ENCODE results near the gene ADAMTSL5.
"Not testable (repeated sequence)": the region's sequence is repeated elsewhere in the genome, so short reads cannot be mapped to it uniquely, and the experiment has no call there.

The ADAMTSL5 gene

DNA sequence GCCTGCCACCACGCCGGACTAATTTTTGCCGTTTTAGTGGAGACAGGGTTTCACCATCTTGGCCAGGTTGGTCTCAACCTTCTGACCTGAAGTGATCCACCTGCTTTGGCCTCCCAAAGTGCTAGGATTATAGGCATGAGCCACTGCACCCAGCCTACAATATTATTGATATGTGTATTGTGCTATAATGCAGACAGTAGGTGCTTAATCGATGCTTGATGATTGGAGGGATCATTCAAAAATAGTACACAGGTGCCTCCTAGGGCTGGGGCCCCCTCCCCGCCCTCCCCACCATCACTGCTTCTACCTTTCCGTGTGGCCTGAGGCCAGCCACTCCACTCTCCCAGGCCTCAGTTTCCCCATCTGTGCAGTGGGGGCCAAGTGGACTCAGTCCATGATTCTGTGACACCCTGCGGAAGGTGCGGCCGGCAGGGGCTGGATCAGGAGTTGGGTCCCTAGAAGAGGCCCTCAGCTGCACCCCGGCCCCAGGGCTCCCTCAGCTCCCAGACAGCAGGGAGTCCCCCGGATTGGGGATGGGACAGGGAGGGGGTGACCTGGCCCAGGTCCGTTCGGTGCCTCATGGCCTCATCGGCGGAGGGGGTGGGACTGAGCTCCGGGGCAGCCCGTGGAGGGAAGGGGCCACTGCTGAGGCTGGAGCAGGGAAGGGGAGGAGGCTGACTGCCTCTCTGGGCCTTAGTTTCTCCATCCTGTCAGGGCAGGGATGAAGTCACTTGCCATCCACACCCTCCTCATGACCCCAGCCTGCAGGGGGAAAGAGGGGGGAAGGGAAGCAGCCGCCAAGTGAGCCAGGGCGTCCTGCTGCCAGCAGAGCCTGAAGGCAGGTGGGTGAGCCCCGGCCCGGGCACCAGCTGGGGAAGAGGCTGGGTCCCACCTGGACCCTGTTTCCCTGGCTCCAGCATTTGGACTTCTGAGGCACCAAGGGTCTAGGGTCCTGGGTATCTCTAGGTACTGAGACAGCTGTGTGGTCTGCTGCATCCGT lies 1.2 kb downstream of the ADAMTSL5 start:
- no peak for DNase-seq (ENCODE audit: low read depth)

DNA sequence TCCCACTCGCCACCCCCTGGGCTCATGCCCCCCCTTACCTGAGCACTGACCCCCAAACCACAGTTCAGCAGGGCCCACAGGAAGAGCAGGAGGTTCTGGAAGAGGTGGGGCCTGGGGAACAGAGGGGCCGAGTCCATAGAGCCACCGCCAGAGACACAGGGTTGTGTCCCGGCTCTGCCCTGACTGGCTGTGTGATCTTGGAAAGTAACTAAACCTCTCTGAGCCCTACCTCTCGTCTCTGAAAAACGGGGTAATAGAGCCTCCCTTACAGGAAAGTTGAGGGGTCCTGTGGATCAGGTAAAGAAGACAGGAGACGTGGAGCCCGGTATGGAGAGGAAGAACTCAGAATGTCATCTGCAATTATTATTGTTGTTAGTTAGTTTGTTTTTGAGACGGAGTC lies 2.0 kb downstream of the ADAMTSL5 start:
- DNase-seq (ENCODE audit: low read depth), result no peak

DNA sequence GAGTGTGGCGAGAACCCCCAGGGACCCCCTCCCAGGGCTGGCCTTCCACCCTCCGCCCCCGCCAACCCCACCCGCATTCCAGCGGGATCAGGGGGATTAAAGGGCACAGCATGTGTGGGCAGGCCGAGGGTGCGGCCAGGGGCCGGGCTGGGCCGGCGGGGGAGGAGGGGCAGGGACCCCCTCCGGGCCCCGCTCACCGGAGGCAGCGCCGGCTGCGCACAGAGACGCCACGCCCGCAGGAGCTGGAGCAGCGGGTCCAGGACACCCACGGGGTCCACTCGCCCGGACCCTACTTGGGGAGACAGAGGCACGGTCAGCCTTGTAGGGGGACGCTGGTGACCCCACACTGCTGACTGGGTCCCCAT lies 2.4 kb downstream of the ADAMTSL5 start:
- DNase-seq (ENCODE audit: low read depth), result no peak

DNA sequence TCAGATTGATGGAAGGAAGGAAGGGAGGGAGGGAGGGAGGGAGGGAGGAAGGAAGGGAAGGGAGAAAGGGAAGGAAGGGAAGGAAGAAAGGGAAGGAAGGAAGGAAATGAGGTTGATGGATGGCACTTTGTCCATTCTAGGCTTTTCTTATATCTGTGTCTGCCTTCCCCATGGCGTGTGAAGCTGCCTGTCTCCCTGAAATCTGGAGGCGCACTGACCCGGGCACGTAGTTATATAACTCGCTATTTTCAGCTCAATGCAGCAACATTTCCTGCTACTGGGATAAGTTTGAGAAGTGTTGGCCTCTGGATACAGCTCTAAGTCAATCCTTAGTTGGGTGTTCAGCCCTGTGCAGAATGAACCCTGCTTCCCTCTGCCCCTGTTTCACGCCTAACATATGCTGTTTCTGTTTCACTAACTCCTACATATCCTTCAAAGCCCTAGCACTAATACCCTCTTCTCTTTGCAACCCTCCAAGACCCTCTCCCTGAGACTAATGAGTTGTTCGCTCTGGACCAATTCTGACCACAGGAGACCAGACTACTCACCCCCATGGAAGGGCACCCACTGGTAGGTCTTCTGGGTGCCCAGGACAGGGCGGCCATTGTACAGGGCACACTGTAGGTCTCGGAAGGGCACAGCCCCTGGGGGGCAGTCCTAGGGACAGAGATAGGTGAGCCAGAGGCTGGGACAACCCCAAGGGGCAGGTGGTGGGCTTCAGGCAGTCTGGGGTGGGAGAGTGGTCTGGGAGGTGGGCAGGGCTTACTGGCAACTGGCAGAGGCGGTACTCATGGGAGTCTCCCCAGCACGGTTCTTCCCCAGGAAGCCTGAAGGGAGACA lies 3.0 kb downstream of the ADAMTSL5 start:
- no peak for DNase-seq (ENCODE audit: low read depth)

DNA sequence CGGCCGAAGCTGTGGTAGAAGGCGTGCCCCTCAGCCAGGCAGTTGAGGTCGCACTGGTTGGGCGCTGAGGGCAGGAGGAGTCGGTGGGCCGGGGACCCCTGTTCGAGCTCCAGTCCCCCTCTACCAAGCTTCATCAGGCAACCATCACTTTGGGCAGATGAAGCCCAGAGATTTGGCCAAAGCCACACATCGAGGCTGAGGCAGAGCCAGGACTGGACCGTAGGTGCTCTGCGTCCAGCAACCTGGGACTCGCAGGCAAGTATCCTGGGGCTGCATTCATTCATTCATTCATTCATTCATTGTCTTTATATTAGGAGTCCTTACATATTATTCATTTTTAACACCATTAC lies 4.3 kb downstream of the ADAMTSL5 start:
- no peak for DNase-seq (ENCODE audit: low read depth)

DNA sequence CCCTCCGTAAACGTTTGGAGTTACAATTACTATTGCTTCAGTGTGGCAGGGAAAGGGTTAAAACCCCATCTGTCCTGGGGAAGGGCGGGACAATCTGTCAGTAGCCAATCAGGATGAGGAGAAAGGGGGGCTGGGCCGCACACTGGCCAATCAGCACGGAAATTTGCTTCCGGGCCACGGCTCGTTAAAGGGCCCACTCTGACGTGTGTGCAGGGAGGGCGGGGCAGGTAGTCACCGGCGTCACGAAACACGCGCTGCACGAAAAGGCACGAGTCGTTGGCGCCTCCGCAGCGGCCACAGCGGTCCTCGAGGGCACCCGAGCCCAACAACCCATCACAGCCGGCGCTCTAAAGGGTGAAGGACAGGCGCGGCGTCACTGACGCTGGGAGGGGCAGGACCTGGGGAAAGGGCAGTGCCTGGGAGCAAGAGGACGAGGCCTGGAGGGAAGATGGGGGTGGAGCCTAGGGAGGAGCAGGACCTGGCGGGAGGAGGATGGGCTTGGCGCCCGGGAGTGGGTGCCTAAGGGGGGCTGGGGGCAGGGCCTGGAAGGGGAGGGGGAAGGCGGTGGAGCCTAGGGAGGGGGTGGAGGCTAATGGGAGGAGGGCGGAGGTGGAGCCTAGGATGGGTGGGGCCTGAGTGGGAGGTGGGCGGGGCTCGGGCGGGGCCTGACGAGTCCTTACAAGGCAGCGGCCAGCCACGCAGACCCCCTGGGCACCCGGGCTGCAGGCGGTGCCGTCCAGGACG lies 4.9 kb downstream of the ADAMTSL5 start:
- peak; percentile 79 for DNase-seq (ENCODE audit: low read depth)

DNA sequence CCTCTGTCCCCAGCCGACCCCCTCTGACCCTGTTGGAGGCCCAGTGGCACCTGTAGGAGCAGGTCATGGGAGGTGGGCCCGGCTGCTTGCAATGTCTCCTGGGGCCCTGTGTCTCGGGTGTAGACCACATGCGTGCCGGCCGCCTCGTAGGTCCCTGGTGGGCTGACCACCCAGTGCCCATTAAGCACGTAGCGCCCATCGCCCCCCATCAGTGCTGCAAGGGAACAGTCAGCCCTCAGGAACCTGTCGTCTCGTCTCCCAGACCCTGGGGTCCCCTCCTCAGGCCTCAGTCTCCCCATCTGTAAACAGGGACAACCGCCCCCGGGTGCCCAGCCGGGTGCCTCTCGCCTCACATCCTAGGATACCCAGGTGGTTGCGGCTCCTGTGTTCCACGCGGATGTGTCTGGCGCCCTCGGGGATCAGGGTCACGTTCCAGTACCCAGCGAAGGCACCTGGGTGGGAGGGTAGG lies 5.6 kb downstream of the ADAMTSL5 start:
- no peak for DNase-seq (ENCODE audit: low read depth)

DNA sequence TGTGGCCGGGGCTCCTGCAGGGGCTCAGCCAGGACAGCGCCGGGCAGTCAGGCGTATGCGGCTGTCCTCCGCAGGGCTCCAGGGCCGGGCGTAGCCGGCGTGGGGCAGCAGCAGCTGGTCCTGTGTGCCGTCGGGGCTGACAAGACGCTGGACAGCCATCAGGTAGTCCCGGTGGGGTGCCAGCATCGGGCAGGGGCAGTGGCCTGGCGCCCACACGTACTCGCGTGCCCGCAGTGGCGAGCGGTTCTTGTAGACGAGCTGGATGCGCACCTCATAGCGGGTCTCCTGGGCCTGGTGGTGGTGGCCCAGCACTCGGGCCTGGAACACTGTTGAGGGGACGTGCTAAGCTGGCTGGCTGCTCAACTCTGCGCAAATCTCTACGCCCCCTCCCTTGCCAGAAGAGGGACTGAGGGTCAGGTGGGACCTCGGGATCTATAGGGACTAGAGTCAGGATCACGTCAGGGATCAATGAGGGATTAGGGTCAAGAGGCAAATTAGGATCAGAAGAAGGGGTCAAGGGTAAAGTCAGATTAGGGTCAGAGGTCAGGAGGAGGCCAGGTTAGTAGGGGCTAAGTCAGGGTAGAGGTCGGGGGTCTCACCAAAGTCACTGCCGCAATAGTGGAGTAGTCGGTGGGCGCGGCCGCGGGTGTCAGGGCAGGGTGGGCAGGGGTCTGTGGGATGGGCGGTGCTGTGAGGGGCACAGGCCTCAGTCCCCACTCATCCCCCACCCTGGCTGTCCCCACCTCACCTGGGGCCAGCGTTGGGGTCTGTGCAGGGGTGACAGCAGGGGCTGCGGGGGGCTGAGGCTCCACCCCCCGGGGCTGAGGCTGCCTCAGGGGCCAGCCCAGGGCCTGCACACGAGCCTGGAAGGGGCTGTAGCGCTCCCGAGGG lies 6.6 kb downstream of the ADAMTSL5 start:
- no peak for DNase-seq (ENCODE audit: low read depth)

DNA sequence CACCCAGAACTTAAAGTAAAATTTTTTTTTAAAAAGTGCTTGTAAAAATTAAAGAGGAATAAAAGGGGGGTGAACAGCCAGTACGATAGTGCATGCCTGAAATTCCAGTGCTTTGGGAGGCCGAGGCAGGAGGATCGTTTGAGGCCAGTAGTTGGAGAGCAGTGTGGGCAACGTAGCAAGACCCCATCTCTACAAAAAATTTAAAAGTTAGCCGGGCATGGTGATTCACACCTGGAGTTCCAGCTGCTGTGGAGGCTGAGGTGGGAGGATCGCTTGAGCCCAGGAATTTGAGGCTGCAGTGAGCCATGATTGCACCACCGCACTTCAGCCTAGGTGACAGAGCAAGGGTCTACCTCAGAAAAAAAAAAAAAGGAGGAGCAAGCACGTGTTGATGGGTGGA lies 7.8 kb downstream of the ADAMTSL5 start:
- no peak for DNase-seq (ENCODE audit: low read depth)

DNA sequence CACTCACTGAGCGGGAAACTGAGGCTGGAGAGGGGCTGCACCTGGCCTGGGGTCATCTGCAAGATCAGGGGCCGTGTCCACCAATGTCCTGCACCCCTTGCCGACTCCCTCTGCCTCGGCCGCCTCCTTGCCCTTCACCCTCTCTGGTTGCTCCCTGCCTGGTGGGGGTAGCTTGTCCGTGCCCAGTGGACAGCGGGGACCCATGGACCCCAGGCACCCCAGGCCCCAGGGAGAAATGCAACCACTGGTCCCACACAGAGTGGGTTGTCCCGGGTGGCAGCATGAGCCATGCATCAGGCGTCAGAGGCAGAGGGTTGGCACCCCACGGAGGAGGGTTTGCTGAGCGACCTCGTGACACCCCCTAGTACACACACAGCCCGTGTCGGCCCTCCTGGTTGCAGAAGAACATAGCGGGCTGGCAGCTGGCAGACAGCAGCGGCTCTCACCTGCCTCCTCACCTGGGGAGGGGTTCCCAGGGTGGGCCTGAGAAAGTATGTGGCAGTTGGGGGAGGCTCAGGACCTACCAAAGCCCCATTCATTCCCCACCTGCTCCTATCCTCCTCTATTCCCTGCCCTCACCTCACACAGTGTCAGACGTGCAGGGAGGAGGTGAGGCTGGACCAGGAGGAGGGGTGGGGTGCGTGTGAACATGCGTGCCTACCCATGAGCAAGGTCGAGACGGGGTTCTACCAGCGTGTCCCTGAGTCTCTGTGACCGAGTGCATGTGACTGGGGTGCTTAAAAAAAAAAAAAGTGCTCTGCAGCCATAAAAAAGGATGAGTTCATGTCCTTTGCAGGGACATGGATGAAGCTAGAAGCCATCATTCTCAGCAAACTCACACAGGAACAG lies 8.7 kb downstream of the ADAMTSL5 start:
- no peak for DNase-seq (ENCODE audit: low read depth)

DNA sequence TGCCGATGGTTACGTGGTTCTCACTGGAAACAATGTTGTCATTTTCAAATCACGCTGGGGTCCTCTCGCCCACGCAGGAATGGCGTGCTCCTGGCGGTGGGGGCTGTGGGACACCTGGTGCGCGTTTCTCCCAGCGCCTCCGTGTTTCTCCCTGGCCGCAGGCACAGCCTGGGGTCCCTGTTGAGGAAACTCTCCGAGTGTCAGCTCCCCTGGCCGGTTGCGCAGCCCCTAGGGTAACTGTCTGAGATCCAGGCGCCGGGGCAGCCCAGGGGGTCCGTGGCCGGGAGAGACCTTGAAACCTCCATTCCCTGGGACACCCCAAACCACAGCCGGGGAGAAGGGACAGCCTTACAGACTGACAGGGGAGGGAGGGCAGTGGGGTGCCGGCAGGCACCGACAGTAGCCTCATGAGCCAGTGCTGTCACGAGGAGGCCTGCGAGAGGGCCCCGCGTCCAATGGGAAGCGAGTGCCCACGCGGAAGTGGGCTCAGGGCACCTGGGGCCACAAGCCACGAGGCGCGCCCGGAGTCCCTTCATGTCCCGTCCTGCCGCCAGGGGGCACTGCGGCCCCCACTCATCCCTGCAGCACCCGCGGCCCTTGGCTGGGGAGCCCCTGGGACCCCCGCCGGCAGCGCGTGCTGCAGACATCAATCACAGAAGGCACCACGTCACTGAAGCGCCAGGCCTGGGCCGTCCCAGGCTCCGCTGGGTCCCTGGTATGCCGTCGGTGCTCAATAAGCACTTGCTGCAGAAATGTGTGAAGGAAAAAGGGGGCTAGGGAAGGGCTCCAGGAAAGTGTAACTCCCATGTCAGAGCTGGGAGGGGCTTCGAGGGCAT lies 9.5 kb downstream of the ADAMTSL5 start:
- peak; percentile 41 for DNase-seq (ENCODE audit: low read depth)

DNA sequence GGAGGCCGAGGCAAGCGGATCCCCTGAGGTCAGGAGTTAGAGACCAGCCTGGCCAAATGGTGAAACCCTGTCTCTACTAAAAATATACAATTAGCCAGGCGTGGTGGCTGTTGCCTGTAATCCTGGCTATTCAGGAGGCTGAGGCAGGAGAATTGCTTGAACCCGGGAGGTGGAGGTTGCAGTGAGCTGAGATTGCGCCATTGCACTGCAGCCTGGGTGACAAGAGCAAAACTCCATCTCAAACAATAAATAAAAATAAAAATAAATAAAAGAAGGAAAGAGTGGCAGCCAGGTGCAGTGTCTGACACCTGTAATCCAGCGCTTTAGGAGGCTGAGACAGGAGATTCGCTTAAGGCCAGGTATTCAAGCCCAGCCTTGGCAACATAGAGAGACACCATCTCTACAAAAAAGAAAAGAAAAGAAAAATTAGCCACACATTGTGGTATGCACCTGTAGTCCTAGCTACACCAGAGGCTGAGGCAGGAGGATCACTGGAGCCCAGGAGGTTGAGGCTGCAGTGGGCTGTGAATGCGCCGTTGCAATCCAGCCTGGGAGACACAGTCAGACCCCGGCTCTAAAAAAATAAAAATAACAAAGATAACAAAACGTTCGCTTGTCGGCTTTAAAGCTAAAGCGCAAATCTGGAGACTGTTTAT lies 10.3 kb downstream of the ADAMTSL5 start:
- DNase-seq (ENCODE audit: low read depth), result no peak

DNA sequence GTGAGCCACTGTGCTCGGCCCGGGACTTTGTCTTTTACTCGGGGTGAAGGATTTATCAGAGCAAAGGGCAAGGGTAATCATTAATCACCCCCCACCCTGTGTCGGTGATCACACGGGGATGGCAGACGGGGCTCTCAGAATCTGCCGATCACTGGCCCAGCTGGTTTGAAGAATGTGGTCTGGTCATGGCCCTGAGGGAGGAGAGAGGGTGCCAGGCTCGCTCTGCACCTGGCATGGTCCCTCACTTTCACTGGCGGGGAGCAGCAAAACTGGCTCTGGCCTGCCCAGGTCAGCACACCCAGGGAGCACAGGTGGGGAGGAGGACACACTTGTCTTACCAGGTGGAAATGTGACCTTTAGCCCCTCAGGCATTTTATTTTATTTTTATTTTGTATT lies 11.6 kb downstream of the ADAMTSL5 start:
- DNase-seq (ENCODE audit: low read depth), result no peak

DNA sequence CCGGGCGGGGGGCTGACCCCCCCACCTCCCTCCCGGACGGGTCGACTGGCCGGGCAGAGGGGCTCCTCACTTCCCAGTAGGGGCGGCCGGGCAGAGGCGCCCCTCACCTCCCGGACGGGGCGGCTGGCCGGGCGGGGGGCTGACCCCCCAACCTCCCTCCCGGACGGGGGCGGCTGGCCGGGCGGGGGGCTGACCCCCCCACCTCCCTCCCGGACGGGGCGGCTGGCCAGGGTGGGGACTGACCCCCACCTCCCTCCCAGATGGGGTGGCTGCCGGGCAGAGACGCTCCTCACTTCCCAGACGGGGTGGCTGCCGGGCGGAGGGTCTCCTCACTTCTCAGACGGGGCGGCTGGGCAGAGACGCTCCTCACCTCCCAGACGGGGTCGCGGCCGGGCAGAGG lies 13.6 kb downstream of the ADAMTSL5 start:
- DNase-seq (ENCODE audit: low read depth), result not testable (repeated sequence)

DNA sequence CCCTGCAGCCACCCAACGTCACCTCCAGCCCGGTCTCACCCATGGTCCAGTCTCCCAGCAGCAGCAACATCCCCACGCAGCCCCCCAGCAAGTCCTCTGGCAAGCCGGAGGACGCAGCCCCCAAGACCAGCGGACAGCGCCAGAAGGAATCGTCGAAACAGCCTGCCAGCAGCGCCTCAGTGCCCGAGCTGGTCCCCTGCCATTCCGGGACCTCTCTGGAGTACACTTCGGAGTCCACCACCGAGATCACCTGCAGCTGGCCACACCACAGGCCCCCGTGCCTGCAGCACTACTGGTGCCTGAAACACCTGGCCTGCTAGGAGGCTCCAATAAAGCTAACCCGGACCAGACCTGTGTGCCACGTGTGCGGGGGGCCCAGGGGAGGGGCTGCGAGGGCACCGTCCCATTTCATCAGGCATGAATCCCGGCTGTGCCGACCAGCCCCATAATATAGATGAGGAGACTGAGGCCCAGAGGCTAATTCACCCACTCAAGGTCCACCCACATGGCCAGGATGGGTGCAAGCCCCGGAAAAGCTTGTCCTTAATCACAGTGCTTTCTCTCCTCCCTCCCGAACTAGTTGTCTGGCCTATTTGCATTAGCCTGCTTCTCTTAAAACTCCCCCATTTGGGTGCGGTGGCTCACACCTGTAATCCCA lies 15.1 kb downstream of the ADAMTSL5 start:
- DNase-seq (ENCODE audit: low read depth), result no peak

DNA sequence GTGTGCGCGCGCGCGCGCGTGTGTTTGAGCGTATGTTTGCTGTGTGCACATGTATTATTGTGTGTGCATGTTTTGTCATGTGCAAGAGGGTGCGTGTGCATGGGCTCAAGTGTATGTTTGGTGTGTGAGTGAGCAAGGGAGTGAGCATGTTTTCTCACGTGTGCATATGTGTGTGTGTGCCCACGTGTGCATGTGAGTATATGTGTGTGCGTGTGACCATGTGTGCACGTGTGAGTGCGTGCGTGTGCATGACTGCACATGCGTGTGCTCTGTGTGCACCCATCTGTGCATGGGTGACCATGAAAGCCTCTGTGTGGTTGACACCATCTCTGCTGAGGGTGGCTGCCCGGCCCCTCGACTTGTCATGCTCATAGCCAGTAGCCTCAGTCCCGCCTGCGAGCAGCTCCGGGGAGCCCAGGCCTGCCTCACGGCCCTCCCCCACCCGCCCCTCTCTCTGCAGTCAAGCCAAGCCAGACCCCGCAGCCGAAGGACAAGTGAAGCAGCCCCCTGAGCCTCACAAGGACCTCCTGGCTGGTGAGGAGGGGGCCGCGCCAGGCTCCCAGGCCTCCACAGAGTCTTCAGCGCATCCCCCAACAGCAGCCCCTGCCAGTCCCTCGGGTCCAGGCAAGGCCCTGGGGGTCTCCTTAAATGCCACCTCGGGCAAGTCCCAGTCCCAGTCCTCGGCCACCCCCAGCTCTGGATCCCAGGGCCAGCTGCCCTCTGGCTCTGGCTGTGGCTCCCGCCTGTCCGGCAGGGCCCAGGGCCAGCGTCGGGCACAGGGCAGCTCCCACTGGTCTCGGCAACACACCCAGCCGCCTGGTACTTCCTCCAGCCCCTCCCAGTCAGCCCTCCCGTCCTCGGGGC lies 15.9 kb downstream of the ADAMTSL5 start:
- no peak for DNase-seq (ENCODE audit: low read depth)

Measured in stimulated activated CD8-positive, alpha-beta memory T cell treated with anti-CD3 and anti-CD28 coated beads, Interleukin-7, amount 100 ng/mL, for 24 hours (primary cell).